Measurements from ENCODE around the gene P2RY8. TPM values are rescaled to one million over a fixed set of nuclear protein-coding genes. Genes with fewer than 3 reads are reported as not detected.

Gene P2RY8
- not detected in 2 replicates for total RNA-seq

GRCh38 chrX:1537031-1537715 is at the start of gene P2RY8:
TSS of gene P2RY8 (minus strand) at chrX:1537185. CDS start at chrX:1466558, 70,627 bp downstream.

DNA sequence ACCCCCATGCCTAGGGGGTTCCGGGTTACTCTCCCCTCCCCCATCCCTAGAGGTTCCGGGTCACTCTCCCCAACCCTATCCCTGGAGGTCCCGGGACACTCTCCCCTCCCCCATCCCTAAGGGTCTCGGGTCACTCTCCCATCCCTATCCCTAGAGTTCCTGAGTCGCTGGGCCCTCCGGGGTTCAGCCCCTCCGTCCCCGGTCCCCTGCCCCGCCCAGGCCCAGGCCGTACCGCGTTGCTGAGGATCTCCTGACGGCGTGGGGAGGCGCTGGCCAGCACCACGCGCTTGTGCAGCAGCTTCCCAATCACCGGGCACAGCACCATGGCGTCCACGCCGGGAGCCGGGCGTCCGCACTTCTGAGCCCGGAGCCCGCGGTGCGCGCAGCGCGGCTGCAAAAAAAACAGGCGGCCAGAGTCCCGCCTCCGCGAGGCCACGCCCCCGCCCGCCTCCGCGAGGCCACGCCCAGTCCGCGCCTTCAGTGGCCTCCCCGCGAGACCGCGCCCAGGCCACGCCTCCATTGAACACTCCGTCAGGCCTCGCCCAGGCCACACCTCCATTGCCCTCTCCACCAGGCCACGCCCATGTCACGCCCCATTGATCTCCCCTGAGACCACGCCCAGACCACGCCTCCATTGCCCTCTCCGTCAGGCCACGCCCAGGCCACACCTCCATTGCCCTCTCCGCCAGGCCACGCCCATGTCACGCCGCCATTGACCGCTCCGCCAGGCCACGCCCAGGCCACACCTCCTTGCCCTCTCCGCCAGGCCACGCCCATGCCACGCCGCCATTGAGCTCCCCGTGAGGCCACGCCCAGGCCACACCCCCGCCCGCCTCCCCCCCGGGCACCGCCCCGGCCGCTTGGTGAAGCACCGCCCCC is 84.2 kb downstream of the P2RY8 start, which contains the start of gene ASMTL:
Gene ASMTL (minus strand): TSS at position 394 of the 879 bp plus-strand sequence. CDS start 69 bp downstream, at position 325.

Other genes starting within 250 kb of the P2RY8 start
- gene IL3RA, start 200.4 kb downstream of the P2RY8 start, total RNA-seq: not detected in 2 replicates
- gene SLC25A6, start 145.1 kb downstream of the P2RY8 start, total RNA-seq: 259 and 345 TPM in 2 replicates
- gene ASMTL, start 84.3 kb downstream of the P2RY8 start, total RNA-seq: 24.1 and 33.6 TPM in 2 replicates
- 30.0 and 33.7 TPM in 2 replicates for gene AKAP17A, start 54.4 kb upstream of the P2RY8 start, total RNA-seq
- not detected in 2 replicates for gene ASMT, start 77.9 kb upstream of the P2RY8 start, total RNA-seq

All from hair follicular keratinocyte (primary cell).